Measurements from ENCODE around the gene MARCHF3.
"Not testable (repeated sequence)": the region's sequence is repeated elsewhere in the genome, so short reads cannot be mapped to it uniquely, and the experiment has no call there.

The MARCHF3 gene

DNA sequence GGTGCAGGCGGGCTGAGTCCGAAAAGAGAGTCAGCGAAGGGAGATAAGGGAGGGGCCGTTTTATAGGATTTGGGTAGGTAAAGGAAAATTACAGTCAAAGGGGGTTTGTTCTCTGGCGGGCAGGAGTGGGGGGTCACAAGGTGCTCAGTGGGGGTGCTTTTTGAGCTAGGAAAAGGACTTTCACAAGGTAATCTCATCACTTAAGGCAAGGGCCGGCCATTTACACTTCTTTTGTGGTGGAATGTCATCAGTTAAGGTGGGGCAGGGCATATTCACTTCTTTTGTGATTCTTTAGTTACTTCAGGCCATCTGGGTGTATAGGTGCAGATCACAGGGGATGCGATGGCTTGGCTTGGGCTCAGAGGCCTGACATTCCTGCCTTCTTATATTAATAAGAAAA is 191.0 kb downstream of the MARCHF3 start:
- DNase-seq = not testable (repeated sequence)

DNA sequence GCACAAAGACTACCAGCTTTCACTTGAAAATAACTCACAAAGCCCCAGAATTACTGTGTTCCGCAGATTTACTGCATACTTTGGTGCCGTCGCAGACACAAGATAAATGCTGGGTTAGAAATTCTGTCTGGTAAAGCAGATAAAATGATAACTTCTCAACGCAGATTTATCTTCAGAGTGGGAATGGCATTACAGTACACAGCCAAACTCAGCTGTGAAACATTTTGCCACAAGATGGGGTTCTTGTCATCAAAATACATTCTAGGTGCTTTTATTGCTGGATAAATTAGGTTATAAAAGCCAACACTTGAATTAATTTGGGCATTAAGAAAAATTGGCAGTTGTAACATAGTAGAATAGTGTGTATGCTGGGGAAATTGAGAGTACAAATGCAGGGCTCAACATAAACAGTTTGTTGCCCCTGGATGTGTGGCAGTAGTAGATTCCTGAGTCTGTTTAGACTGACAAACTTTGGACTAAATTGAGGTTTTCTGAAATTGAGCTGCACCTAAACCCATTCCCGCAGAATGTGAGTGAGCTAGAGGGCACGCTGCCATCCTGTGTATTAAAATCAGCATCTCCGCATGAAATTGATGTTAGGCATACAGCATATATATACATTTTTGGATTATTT is 192.3 kb downstream of the MARCHF3 start:
- no peak for DNase-seq

DNA sequence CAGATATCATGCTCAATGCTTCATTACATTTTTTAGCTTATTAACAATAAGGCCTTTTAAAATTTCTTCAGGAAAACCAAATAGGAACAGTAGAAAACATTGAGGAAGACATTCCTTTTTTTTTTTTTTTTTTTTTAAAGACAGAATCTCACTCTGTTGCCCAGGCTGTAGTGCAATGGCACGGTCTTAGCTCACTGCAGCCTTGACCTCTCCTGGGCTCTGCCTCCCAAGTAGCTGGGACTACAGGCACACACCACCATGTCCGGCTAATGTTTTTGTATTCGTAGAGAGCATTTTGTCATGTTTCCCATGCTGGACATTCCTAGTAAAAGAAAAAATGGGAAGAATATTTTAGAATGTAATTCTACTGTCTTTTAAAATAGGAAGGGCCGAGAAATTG is 193.1 kb downstream of the MARCHF3 start:
- DNase-seq = no peak

DNA sequence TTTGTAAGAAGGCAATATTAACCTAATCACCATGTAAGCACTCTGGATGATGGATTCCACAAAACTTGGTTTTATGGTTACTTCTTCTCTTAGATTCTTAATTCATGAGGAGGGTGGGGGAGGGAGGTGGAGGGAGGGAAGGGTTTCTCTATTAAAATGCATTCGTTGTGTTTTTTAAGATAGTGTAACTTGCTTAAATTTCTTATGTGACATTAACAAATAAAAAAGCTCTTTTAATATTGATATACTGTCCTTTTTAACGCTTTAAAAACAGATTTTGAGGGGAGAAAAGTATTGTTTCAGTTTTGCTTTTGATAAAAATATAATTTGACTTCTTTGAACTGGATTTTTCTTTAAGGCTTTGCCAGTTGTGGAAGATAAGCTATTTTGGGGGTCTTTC is 193.6 kb downstream of the MARCHF3 start:
- DNase-seq = no peak

DNA sequence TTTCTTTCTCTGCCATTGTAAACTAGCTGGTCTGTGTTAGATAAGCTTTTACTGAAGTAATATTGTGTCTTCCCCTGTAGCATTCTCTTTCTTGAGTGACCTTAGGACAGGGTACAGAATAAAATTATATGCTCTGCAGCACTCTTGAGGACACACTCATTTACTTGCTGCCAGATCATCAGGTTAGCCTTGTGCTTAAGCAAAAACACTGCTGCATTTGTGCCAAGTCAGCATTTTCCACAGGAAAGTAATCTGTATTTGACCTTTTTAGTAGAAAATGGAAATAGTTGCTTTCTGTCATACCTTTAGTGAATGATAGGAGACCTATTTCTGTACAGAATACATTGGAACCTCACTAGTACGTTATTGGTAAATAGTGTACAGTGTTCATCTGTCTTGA is 199.2 kb downstream of the MARCHF3 start:
- no peak for DNase-seq

DNA sequence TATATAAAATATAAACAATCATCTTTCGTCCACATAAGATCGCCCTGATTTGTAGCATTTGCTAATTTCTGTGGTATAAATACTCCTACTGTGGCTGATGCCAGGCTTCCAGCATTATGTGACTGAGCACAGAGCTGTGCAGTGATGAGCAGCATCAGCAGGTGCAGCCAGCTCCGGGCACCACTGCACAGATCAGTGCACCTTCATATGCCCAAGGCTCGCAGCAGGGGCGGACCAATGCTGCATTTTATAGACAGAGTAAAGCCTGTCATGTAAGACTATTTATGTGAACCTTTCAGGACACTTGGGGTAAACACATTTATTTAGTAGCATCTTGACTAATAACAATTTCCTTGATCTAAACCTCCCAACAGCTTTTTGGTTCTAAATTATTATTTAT is 200.3 kb downstream of the MARCHF3 start:
- no peak for DNase-seq

DNA sequence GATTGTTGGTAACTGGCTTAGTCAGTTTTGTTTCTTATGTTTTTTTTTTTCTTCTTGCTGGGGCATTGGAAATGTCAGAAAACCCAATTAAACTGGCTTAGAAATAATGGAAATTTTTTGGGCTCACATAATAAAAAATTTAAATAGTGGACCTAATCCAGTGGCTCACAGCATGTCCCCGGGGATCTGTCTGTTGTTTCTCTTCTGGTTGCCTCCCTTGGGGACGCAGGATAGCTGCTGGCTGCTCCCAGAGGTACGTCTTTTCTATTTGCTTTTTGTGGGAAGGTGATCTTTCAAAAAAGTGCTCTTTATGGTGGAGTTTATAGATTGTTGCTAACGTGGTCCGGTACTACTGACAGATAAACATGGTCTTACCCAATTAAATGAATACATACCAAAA is 201.3 kb downstream of the MARCHF3 start:
- DNase-seq = no peak

DNA sequence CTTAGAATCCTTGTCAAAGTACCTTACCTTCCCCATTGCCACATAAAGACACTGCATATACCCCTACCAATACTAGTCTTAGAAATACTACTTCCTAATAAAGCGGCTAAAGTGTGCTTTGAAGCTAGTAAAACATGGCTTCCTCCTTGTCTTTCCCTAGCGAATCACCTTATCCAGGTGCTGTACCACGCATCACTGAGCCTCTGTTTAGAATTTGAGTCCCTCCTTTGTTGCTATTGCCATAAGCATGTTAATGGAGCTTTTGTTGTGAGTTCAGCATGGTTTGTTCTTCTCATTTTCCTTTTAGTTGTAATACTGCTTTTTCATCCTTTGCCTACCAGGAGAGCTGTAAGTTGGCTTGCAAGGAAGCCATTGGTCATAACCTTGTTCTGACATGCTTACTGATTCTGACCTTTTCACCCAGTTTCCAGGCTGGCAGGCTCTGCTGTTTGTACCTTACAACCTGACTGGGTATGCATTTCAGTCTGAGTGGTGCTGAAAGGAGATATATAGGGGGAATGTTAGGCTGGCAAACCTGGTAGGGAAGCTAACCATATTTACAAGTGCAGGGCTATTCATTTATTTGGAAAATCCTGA is 203.6 kb downstream of the MARCHF3 start:
- no peak for DNase-seq

DNA sequence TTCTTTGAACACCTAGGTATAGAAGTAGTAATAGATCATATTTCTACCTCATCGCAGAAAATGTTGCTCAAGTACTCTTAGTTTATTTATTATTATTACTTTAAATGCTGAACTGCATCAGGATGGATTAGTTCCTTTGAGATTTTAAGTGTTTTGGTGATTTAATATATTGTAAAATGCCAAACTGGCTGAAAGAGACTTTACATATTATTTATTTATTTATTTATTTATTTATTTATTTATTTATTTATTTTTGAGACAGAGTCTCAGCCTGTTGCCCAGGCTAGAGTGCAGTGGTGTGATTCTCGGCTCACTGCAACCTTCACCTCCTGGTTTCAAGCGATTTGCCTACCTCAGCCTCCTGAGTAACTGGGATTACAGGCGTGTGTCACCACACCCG is 211.1 kb downstream of the MARCHF3 start:
- DNase-seq = no peak

DNA sequence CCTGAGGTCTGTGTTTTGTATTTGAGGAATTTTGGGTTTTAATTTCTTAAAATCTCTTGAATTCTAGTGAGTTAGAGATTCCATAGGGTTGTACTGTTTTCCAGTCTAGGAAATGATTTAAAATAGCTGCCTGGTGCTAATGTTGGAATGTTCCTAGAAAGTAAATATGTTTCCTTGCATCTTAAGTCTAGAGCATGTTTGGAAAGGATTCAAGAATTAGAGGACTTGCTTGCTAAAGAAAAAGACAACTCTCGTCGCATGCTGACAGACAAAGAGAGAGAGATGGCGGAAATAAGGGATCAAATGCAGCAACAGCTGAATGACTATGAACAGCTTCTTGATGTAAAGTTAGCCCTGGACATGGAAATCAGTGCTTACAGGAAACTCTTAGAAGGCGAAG is 211.6 kb downstream of the MARCHF3 start:
- no peak for DNase-seq
